Mucosa of descending colon (tissue), 3 donors: ENCODE measurements around the gene POU2AF1. TPM values are rescaled to one million over a fixed set of nuclear protein-coding genes. Genes with fewer than 3 reads are reported as not detected.
A peak's percentile ranks its signal among the peaks of the same experiment; 100 is the strongest.

ENCODE experiments used
- ATAC-seq: fragments of 200-7000 bp; cut with Tn5 transposase; one replicate; pipeline ENCODE4 v1.9.1; 2020; ENCODE audit warnings: mild to moderate bottlenecking, moderate library complexity
- DNase-seq, 3 donors: peaks; one replicate each; pipeline ENCODE4 v3.0.0-alpha.2; 2020
- H3K36me3 ChIP-seq: fragments of 200-600 bp; one replicate; pipeline ENCODE4 v1.8.0; 2021; ENCODE audit warnings: low read depth, mild to moderate bottlenecking
- H3K4me1 ChIP-seq: fragments of 200-600 bp; one replicate; pipeline ENCODE4 v1.8.0; 2021; ENCODE audit warnings: low read depth, mild to moderate bottlenecking
- H3K4me3 ChIP-seq: fragments of 200-600 bp; one replicate; pipeline ENCODE4 v1.8.0; 2021; ENCODE audit warnings: mild to moderate bottlenecking
- H3K9me3 ChIP-seq: fragments of 200-600 bp; one replicate; pipeline ENCODE4 v1.8.0; 2021; ENCODE audit warnings: mild to moderate bottlenecking
- intact Hi-C, 2 donors: fragments of 100-400 bp; cut with DNase I in 1 of 2; cut with micrococcal nuclease in 1 of 2; formaldehyde crosslinking; loops; one replicate each; pipeline versions ENCODE4 v1.11.0 to v1.11.1; 2022; cut with DNase I, micrococcal nuclease
- total RNA-seq, 3 donors: library from RNA; stranded (reverse); fragmentation: NEBNext Ultra II Directional in 2 of 3; extraction: Animal tissue kit (Norgen Biotek cat#: 25700) in 2 of 3; gene quantifications; one replicate each; pipeline versions ENCODE4 v1.2.1 to v1.2.4, GENCODE V29; 2021 to 2023
- TF ChIP-seq, protein P1 (sequence below): fragments of 200-600 bp; IDR thresholded peaks from one replicate; pipeline ENCODE4 v1.8.0; 2022; ENCODE audit warnings: antibody characterized with exemption, mild to moderate bottlenecking
- donor health status: DM: no; HTN: no; CAD: no; lungs with moderate emphysema.
- donor health status: DM: no; HTN: no; CAD: no.
- donor health status: DM: no; HTN: yes; CAD: no.

The POU2AF1 gene
- total RNA-seq, 3 donors from 2014 or later = 2.8 to 9.3 (median 5.4) TPM

DNA sequence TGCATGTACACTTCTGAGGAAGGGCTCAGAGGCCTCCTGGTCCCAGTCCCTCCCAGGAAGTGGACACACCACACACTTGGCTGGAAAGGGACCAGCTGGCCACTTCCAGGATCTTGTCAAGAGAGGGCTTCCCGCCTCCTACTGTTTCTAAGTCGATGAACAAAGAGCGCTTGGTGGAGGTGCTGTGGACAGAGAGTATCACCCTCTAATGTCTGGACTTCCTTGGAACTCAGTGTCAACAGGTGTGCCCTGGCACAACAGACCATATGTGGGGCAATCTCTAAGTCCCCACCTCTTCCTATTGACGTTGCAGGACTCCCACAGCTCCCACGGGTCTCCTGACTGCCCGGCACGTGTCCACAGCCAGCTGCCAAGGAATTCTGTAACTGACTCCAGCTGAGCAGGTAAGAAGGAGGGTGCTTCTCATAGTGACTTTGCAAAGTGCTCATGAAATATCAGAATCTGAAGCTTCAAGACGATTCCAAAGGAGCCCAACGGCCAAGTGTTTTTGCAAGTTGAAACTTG is 16.1 kb downstream of the POU2AF1 start:
- intact Hi-C loops = no loop called here
- TF ChIP-seq, protein P1, sequence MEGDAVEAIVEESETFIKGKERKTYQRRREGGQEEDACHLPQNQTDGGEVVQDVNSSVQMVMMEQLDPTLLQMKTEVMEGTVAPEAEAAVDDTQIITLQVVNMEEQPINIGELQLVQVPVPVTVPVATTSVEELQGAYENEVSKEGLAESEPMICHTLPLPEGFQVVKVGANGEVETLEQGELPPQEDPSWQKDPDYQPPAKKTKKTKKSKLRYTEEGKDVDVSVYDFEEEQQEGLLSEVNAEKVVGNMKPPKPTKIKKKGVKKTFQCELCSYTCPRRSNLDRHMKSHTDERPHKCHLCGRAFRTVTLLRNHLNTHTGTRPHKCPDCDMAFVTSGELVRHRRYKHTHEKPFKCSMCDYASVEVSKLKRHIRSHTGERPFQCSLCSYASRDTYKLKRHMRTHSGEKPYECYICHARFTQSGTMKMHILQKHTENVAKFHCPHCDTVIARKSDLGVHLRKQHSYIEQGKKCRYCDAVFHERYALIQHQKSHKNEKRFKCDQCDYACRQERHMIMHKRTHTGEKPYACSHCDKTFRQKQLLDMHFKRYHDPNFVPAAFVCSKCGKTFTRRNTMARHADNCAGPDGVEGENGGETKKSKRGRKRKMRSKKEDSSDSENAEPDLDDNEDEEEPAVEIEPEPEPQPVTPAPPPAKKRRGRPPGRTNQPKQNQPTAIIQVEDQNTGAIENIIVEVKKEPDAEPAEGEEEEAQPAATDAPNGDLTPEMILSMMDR = no peak
- ATAC-seq (peak; percentile 22), DNase-seq (peak; percentile 54 to 58 (median 56))
- H3K9me3 ChIP-seq = no peaks in the 10 kb centered on the region
- H3K4me1 ChIP-seq = peaks cover 23% of the 10 kb centered on the region
- no peaks in the 10 kb centered on the region for H3K36me3 ChIP-seq
- H3K4me3 ChIP-seq = no peak overlapping the region

DNA sequence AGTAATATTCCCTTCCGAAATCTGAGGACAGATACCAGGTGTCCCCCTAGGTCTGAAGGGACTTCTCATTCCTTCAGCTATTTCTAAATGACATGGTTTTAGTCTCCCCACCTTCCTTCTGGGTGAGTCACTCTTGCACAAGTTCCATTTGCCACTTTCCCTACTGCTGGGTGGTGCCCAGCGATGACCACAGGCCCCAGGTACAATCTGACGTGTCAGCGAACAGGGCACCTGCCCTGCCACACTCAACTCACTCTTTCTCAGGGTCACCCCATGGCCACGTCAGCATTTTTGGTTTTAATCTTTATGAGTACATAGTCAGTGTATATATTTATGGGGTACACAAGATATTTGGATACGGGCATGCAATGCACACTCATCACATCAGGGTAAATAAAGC is 17.2 kb downstream of the POU2AF1 start:
- Histone ChIP-seq H3K4me3 (no peak overlapping the region), H3K4me1 (peaks cover 23% of the 10 kb centered on the region), H3K36me3 (no peaks in the 10 kb centered on the region), H3K9me3 (no peaks in the 10 kb centered on the region)
- DNase-seq = peak; percentile 29 to 59 (median 40)
- intact Hi-C loops = no loop called here
- ATAC-seq = peak; percentile 52
- TF ChIP-seq, protein P1 = no peak

DNA sequence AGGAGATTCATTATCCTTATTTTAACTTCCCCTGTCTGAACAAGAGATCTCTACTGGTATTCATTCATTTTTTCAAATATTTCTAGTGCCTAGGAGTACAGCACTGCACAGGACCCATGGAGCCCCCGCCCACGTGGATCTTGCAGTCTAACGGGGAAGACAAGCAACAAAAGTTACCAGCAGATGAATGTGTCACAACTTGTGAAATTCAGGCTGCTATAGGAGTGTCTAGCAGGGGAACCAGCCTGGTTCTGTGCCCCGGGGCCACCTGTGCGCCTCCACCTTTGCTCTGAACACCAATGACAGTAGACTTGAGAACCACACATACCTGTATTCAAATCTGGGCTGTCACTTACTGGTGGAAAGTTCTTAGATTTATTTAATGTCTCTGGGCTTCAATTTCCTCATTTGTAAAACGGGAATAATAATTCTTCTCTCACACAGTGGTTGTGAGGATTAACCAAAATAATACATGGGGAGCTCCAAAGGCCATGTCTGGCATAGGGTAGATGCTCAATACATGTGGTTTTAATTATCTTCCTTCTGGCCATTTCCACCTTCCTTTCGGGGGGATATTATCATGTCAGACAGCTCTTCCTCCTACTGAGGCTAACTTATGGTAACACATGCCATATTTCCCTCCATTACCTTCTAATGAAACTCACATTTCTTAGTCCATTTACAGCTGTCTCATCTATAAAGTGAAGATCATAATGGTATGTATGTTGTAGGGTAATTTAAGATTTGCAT is 17.8 kb downstream of the POU2AF1 start:
- Histone ChIP-seq H3K36me3 (no peaks in the 10 kb centered on the region), H3K4me1 (peaks cover 23% of the 10 kb centered on the region), H3K4me3 (no peak overlapping the region), H3K9me3 (no peaks in the 10 kb centered on the region)
- peak in 1 of 3 donors; percentile 40 for DNase-seq
- intact Hi-C loops = no loop called here
- no peak for ATAC-seq
- TF ChIP-seq, protein P1 = no peak

GRCh38 chr11:111360150-111361043 is 18.7 kb downstream of the POU2AF1 start:
- H3K36me3 ChIP-seq = no peaks in the 10 kb centered on the region
- peaks cover 23% of the 10 kb centered on the region for H3K4me1 ChIP-seq
- H3K9me3 ChIP-seq = no peaks in the 10 kb centered on the region
- no peak overlapping the region for H3K4me3 ChIP-seq
- ATAC-seq (peak; percentile 94), DNase-seq (peak; percentile 83 to 87 (median 86))
- intact Hi-C loops = no loop called here
- TF ChIP-seq, protein P1 = no peak

DNA sequence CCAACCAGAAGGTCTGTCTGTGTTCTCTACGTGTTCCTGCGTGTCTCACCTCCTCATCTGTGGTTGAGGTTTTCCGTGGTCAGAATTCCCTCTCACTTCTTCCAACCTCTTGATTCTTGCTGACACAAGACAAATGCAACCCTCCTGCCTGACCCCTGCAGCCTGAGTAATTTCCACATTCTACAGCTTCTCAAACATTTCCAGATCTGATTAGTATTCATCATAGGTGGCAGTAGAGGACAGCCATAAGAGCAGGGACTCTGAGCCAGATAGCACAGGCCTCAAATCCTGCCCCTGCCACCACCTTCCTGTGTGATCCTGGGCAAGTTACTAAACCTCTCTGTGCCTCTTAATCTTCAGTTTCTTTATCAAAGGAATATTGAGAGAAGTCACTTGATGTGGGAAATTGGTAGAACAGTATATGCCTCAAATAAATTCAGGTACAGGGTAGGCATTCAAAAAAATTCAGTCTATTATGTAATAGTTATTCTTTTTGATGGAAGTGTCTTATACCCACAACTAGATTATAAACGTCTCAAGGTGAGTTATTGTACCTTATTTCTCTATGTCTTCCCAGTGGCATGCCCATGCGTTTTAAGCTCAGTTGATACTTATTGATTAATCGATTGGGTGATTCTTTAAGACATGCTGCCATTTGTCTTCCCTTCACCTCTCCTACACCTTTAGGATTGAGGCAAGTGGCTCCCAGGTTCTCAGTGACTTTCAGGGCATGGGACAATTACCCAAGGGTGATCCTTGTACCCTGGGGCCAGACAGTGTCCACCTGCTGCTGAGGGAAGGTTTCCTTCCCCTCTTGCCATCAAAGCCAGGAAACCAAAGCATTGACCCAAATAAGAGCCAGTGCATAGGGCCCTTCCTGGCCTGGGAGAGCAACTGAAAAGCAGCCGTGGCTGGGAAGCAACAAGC is 19.6 kb downstream of the POU2AF1 start:
- H3K9me3 ChIP-seq = no peaks in the 10 kb centered on the region
- no peak for DNase-seq
- TF ChIP-seq, protein P1 = no peak
- ATAC-seq = peak; percentile 5
- no peaks in the 10 kb centered on the region for H3K36me3 ChIP-seq
- H3K4me3 ChIP-seq = no peak overlapping the region
- peaks cover 23% of the 10 kb centered on the region for H3K4me1 ChIP-seq
- intact Hi-C loops = no loop called here
